Rectal smooth muscle tissue (tissue), 1 donor: ENCODE data around the gene SLC45A2.
"Not testable (repeated sequence)": the region's sequence is repeated elsewhere in the genome, so short reads cannot be mapped to it uniquely, and the experiment has no call there.

Source experiments
- H3K27ac ChIP-seq: one replicate; pipeline ENCODE4 v1.7.0; 2013; ENCODE audit warnings: low read depth, low read length, inconsistent platforms
- H3K27me3 ChIP-seq: one replicate; pipeline ENCODE4 v1.7.0; 2013; ENCODE audit warnings: low read length; ENCODE audit not compliant: control insufficient read depth, insufficient read depth
- H3K36me3 ChIP-seq: one replicate; pipeline ENCODE4 v1.7.0; 2013; ENCODE audit warnings: low read length; ENCODE audit not compliant: control insufficient read depth, insufficient read depth
- H3K4me1 ChIP-seq: one replicate; pipeline ENCODE4 v1.7.0; 2013; ENCODE audit warnings: low read length; ENCODE audit not compliant: control insufficient read depth, insufficient read depth
- H3K4me3 ChIP-seq: one replicate; pipeline ENCODE4 v1.7.0; 2013; ENCODE audit warnings: low read length
- H3K9ac ChIP-seq: one replicate; pipeline ENCODE4 v1.7.0; 2013; ENCODE audit warnings: low read length

SLC45A2 gene

GRCh38 chr5:33980030-33980429 lies 4.5 kb downstream of the SLC45A2 start:
- no peak overlapping the region for H3K27ac ChIP-seq
- no peak overlapping the region for H3K4me3 ChIP-seq
- H3K36me3 ChIP-seq: no peaks in the 10 kb centered on the region
- H3K27me3 ChIP-seq: no peaks in the 10 kb centered on the region
- H3K4me1 ChIP-seq: peaks cover 5% of the 10 kb centered on the region
- no peak overlapping the region for H3K9ac ChIP-seq

GRCh38 chr5:33978306-33978705 lies 6.2 kb downstream of the SLC45A2 start:
- H3K27me3 ChIP-seq: no peaks in the 10 kb centered on the region
- no peak overlapping the region for H3K4me3 ChIP-seq
- no peaks in the 10 kb centered on the region for H3K36me3 ChIP-seq
- H3K27ac ChIP-seq: no peak overlapping the region
- H3K4me1 ChIP-seq: peaks cover 5% of the 10 kb centered on the region
- H3K9ac ChIP-seq: no peak overlapping the region

- no peak overlapping the region for H3K9ac ChIP-seq
- peak overlapping the region; percentile 21 for H3K27ac ChIP-seq
- H3K4me1 ChIP-seq: peaks cover 5% of the 10 kb centered on the region
- no peaks in the 10 kb centered on the region for H3K27me3 ChIP-seq
- no peak overlapping the region for H3K4me3 ChIP-seq
- no peaks in the 10 kb centered on the region for H3K36me3 ChIP-seq
Measured at GRCh38 chr5:33976307-33976706, 8.2 kb downstream of the SLC45A2 start.

GRCh38 chr5:33975852-33976251 lies 8.6 kb downstream of the SLC45A2 start:
- H3K4me3 ChIP-seq: no peak overlapping the region
- H3K27me3 ChIP-seq: no peaks in the 10 kb centered on the region
- no peak overlapping the region for H3K9ac ChIP-seq
- peaks cover 5% of the 10 kb centered on the region for H3K4me1 ChIP-seq
- peak overlapping the region; percentile 21 for H3K27ac ChIP-seq
- no peaks in the 10 kb centered on the region for H3K36me3 ChIP-seq

GRCh38 chr5:33973271-33973670 lies 11.2 kb downstream of the SLC45A2 start:
- Histone ChIP-seq H3K36me3 (no peaks in the 10 kb centered on the region), H3K4me3 (no peak overlapping the region), H3K4me1 (peaks cover 5% of the 10 kb centered on the region), H3K27me3 (no peaks in the 10 kb centered on the region), H3K9ac (no peak overlapping the region), H3K27ac (no peak overlapping the region)

GRCh38 chr5:33969572-33970452 lies 14.7 kb downstream of the SLC45A2 start:
- Histone ChIP-seq H3K4me3 (no peak overlapping the region), H3K9ac (no peak overlapping the region), H3K27ac (no peak overlapping the region), H3K27me3 (no peaks in the 10 kb centered on the region), H3K36me3 (no peaks in the 10 kb centered on the region), H3K4me1 (no peaks in the 10 kb centered on the region)

- H3K4me3 ChIP-seq: no peak overlapping the region
- H3K27me3 ChIP-seq: no peaks in the 10 kb centered on the region
- H3K4me1 ChIP-seq: no peaks in the 10 kb centered on the region
- no peaks in the 10 kb centered on the region for H3K36me3 ChIP-seq
- no peak overlapping the region for H3K27ac ChIP-seq
- no peak overlapping the region for H3K9ac ChIP-seq
Measured at GRCh38 chr5:33968211-33969005, 16.1 kb downstream of the SLC45A2 start.

- no peak overlapping the region for H3K9ac ChIP-seq
- no peaks in the 10 kb centered on the region for H3K36me3 ChIP-seq
- H3K27ac ChIP-seq: no peak overlapping the region
- no peaks in the 10 kb centered on the region for H3K4me1 ChIP-seq
- H3K27me3 ChIP-seq: no peaks in the 10 kb centered on the region
- no peak overlapping the region for H3K4me3 ChIP-seq
Measured at GRCh38 chr5:33966805-33967204, 17.7 kb downstream of the SLC45A2 start.

GRCh38 chr5:33964132-33964700 lies 20.3 kb downstream of the SLC45A2 start:
- no peaks in the 10 kb centered on the region for H3K36me3 ChIP-seq
- H3K27ac ChIP-seq: no peak overlapping the region
- H3K9ac ChIP-seq: no peak overlapping the region
- no peaks in the 10 kb centered on the region for H3K27me3 ChIP-seq
- no peaks in the 10 kb centered on the region for H3K4me1 ChIP-seq
- H3K4me3 ChIP-seq: no peak overlapping the region

- H3K36me3 ChIP-seq: no peaks in the 10 kb centered on the region
- no peaks in the 10 kb centered on the region for H3K4me1 ChIP-seq
- no peak overlapping the region for H3K9ac ChIP-seq
- no peaks in the 10 kb centered on the region for H3K27me3 ChIP-seq
- no peak overlapping the region for H3K4me3 ChIP-seq
- H3K27ac ChIP-seq: no peak overlapping the region
Measured at GRCh38 chr5:33958176-33958575, 26.3 kb downstream of the SLC45A2 start.

- no peaks in the 10 kb centered on the region for H3K36me3 ChIP-seq
- no peaks in the 10 kb centered on the region for H3K27me3 ChIP-seq
- H3K27ac ChIP-seq: no peak overlapping the region
- no peaks in the 10 kb centered on the region for H3K4me1 ChIP-seq
- H3K9ac ChIP-seq: no peak overlapping the region
- no peak overlapping the region for H3K4me3 ChIP-seq
Measured at GRCh38 chr5:33957577-33958150, 26.8 kb downstream of the SLC45A2 start.

GRCh38 chr5:33952175-33952574 lies 32.3 kb downstream of the SLC45A2 start:
- not testable (repeated sequence) for H3K27me3 ChIP-seq, H3K27ac ChIP-seq, H3K9ac ChIP-seq, H3K36me3 ChIP-seq, H3K4me3 ChIP-seq, H3K4me1 ChIP-seq
